ENCODE results near the gene INPP5B.

The INPP5B gene

GRCh38 chr1:37872692-37873091 is 74.2 kb downstream of the INPP5B start:
- no peak for DNase-seq (ENCODE audit: low read depth in 2 of 2)

- DNase-seq (ENCODE audit: low read depth in 2 of 2), result no peak
Observed at GRCh38 chr1:37868466-37868865, 78.4 kb downstream of the INPP5B start.

- DNase-seq (ENCODE audit: low read depth in 2 of 2), result no peak
Observed at GRCh38 chr1:37867784-37868183, 79.1 kb downstream of the INPP5B start.

GRCh38 chr1:37866491-37866890 is 80.4 kb downstream of the INPP5B start:
- no peak for DNase-seq (ENCODE audit: low read depth in 2 of 2)

GRCh38 chr1:37865348-37866120 is 81.3 kb downstream of the INPP5B start:
- DNase-seq (ENCODE audit: low read depth in 2 of 2), result no peak

- no peak for DNase-seq (ENCODE audit: low read depth in 2 of 2)
Observed at GRCh38 chr1:37862330-37862729, 84.5 kb downstream of the INPP5B start.

GRCh38 chr1:37861151-37861550 is 85.7 kb downstream of the INPP5B start:
- no peak for DNase-seq (ENCODE audit: low read depth in 2 of 2)

- no peak for DNase-seq (ENCODE audit: low read depth in 2 of 2)
Observed at GRCh38 chr1:37860346-37860666, 86.5 kb downstream of the INPP5B start.

GRCh38 chr1:37859507-37860345 is 87.1 kb downstream of the INPP5B start, which contains the start of gene MTF1:
Gene MTF1 (minus strand): TSS chr1:37859592. CDS start chr1:37857658, 1,934 bp downstream.
- DNase-seq (ENCODE audit: low read depth in 2 of 2), result peak; percentile 89 to 91

- no peak for DNase-seq (ENCODE audit: low read depth in 2 of 2)
Observed at GRCh38 chr1:37858931-37859506, 87.8 kb downstream of the INPP5B start.

- no peak for DNase-seq (ENCODE audit: low read depth in 2 of 2)
Observed at GRCh38 chr1:37854406-37854805, 92.4 kb downstream of the INPP5B start.

GRCh38 chr1:37853157-37853556 is 93.7 kb downstream of the INPP5B start:
- no peak for DNase-seq (ENCODE audit: low read depth in 2 of 2)

- no peak for DNase-seq (ENCODE audit: low read depth in 2 of 2)
Observed at GRCh38 chr1:37851782-37852210, 95.1 kb downstream of the INPP5B start.

- no peak for DNase-seq (ENCODE audit: low read depth in 2 of 2)
Observed at GRCh38 chr1:37851262-37851661, 95.6 kb downstream of the INPP5B start.

- no peak for DNase-seq (ENCODE audit: low read depth in 2 of 2)
Observed at GRCh38 chr1:37850352-37850955, 96.4 kb downstream of the INPP5B start.

GRCh38 chr1:37849480-37849879 is 97.4 kb downstream of the INPP5B start:
- no peak for DNase-seq (ENCODE audit: low read depth in 2 of 2)

- DNase-seq (ENCODE audit: low read depth in 2 of 2), result no peak
Observed at GRCh38 chr1:37846647-37847339, 100.1 kb downstream of the INPP5B start.

- no peak for DNase-seq (ENCODE audit: low read depth in 2 of 2)
Observed at GRCh38 chr1:37845786-37846185, 101.1 kb downstream of the INPP5B start.

- no peak for DNase-seq (ENCODE audit: low read depth in 2 of 2)
Observed at GRCh38 chr1:37845049-37845646, 101.7 kb downstream of the INPP5B start.

- no peak for DNase-seq (ENCODE audit: low read depth in 2 of 2)
Observed at GRCh38 chr1:37844536-37844935, 102.3 kb downstream of the INPP5B start.

- no peak for DNase-seq (ENCODE audit: low read depth in 2 of 2)
Observed at GRCh38 chr1:37841652-37842051, 105.2 kb downstream of the INPP5B start.

Measured in fibroblast of skin of left biceps (primary cell).